ENCODE measurements around the gene CD22. TPM values are rescaled to one million over a fixed set of nuclear protein-coding genes. Genes with fewer than 3 reads are reported as not detected.

CD22 gene
- total RNA-seq, 3 donors from 2014 or later = 0.33 to 7.8 (median 4.8) TPM

DNA sequence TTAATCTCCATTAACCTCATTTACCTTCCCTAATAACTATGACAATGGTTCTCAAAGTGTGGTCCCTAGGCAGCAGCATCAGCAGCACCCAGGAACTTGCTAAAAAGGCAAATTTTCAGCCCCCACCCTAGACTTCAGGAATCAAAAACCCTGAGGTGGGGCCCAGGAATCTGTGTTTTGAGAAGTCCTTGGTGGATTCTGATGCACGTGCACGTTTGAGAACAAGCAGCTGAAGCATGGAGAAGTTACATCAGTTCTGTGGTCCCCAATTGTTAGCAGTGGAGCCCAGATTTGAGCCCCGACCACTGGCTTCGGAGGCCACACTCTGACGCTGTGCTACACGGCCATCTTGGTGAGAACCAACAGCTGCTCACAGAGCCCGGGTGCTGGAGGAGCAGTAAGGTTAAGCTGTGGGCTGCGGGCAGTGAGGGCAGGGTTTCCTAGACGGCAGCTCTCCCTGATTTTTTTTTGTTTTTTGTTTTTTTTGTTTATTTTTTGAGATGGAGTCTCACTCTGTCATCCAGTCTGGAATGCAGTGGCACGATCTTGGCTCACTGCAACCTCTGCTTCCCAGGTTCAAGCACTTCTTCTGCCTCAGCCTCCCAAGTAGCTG lies 14.0 kb upstream of the CD22 start:
- TF ChIP-seq CTCF (IDR thresholded peaks at IDR 0.05) = no peak
- no peak for TF ChIP-seq POLR2AphosphoS5 (IDR thresholded peaks at IDR 0.05)
- no peak for TF ChIP-seq POLR2A (IDR thresholded peaks at IDR 0.05)
- Histone ChIP-seq H3K4me1 (no peaks in the 10 kb centered on the region), H3K27me3 (no peaks in the 10 kb centered on the region), H3K27ac (no peak overlapping the region), H3K4me3 (no peak overlapping the region), H3K36me3 (no peaks in the 10 kb centered on the region), H3K9me3 (no peaks in the 10 kb centered on the region)
- no peak for DNase-seq (ENCODE audit: low spot score in 2 of 2)
- intact Hi-C loops (cut with DNase I; ENCODE audit: low total_unique reads) = loop anchor here (5.0 kb wide), 1 partner anchor 813 kb away; no protein-coding TSS in a partner anchor

- H3K27ac ChIP-seq = no peak overlapping the region
- no peaks in the 10 kb centered on the region for H3K4me1 ChIP-seq
- intact Hi-C loops (cut with DNase I; ENCODE audit: low total_unique reads) = loop anchor here (5.0 kb wide), 1 partner anchor 814 kb away; no protein-coding TSS in a partner anchor
- no peaks in the 10 kb centered on the region for H3K9me3 ChIP-seq
- H3K4me3 ChIP-seq = no peak overlapping the region
- H3K27me3 ChIP-seq = no peaks in the 10 kb centered on the region
- H3K36me3 ChIP-seq = no peaks in the 10 kb centered on the region
- TF ChIP-seq CTCF (IDR thresholded peaks at IDR 0.05) (no peak), POLR2A (IDR thresholded peaks at IDR 0.05) (no peak), POLR2AphosphoS5 (IDR thresholded peaks at IDR 0.05) (no peak)
- no peak for DNase-seq (ENCODE audit: low spot score in 2 of 2)
Observed at GRCh38 chr19:35315883-35316282, 13.1 kb upstream of the CD22 start.

DNA sequence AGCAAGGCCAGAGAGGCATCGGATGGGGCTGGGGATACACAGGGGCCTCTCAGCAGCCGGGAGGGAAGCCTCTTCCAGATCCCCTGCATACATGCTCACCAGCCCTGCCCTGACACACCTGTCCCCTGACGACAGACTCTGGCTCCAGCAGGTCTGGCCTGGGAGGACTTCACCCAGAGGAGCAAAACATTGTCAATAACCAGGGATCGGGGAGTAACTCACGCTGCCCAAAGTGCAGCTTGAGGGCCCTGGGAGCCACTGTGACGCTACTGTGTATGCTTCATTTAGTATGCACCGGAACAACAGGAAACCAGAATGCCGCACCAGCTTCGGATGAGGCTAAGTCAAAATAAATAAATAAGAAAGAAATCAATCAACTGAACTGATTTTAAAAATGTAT lies 12.4 kb upstream of the CD22 start:
- Histone ChIP-seq H3K36me3 (no peaks in the 10 kb centered on the region), H3K27ac (no peak overlapping the region), H3K9me3 (no peaks in the 10 kb centered on the region), H3K4me1 (no peaks in the 10 kb centered on the region), H3K4me3 (no peak overlapping the region), H3K27me3 (no peaks in the 10 kb centered on the region)
- no peak for DNase-seq (ENCODE audit: low spot score in 2 of 2)
- intact Hi-C loops (cut with DNase I; ENCODE audit: low total_unique reads) = loop anchor here (5.0 kb wide), 1 partner anchor 814 kb away; no protein-coding TSS in a partner anchor
- TF ChIP-seq CTCF (IDR thresholded peaks at IDR 0.05) = no peak
- no peak for TF ChIP-seq POLR2AphosphoS5 (IDR thresholded peaks at IDR 0.05)
- no peak for TF ChIP-seq POLR2A (IDR thresholded peaks at IDR 0.05)

DNA sequence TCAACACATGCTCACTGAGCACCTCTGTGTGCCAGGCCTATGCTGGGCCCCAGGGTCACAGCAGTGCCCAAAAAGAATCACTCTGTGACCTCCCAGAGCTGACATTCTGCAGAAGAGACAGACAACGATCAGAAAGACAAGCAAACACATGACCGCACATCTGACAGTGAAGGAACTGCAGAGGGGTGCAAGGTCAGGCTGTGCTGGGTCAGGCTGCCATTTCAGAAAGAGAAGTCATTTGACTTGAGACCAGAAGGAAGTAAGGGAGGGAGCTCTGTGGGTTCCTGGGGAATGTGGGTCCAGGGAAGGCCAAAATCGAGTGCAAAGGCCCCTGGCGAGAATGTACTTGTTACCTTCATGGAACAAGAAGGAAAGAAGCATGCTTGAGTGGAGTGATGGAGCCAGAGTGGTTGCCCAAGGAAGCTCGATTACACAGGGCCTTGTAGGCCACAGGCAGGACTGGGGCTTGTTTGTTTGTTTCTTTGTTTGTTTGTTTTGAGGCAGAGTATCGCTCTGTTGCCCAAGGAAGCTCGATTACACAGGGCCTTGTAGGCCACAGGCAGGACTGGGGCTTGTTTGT lies 11.4 kb upstream of the CD22 start:
- Histone ChIP-seq H3K9me3 (peaks cover 0 to 5% of the 10 kb centered on the region in 2 donors), H3K36me3 (no peaks in the 10 kb centered on the region), H3K4me3 (no peak overlapping the region), H3K27me3 (no peaks in the 10 kb centered on the region), H3K27ac (peak overlapping the region; percentile 0 to 66), H3K4me1 (no peaks in the 10 kb centered on the region)
- intact Hi-C loops (cut with DNase I; ENCODE audit: low total_unique reads) = loop anchor here (5.0 kb wide), 1 partner anchor 815 kb away; no protein-coding TSS in a partner anchor
- TF ChIP-seq CTCF (IDR thresholded peaks at IDR 0.05) = no peak
- no peak for TF ChIP-seq POLR2A (IDR thresholded peaks at IDR 0.05)
- no peak for DNase-seq (ENCODE audit: low spot score in 2 of 2)

DNA sequence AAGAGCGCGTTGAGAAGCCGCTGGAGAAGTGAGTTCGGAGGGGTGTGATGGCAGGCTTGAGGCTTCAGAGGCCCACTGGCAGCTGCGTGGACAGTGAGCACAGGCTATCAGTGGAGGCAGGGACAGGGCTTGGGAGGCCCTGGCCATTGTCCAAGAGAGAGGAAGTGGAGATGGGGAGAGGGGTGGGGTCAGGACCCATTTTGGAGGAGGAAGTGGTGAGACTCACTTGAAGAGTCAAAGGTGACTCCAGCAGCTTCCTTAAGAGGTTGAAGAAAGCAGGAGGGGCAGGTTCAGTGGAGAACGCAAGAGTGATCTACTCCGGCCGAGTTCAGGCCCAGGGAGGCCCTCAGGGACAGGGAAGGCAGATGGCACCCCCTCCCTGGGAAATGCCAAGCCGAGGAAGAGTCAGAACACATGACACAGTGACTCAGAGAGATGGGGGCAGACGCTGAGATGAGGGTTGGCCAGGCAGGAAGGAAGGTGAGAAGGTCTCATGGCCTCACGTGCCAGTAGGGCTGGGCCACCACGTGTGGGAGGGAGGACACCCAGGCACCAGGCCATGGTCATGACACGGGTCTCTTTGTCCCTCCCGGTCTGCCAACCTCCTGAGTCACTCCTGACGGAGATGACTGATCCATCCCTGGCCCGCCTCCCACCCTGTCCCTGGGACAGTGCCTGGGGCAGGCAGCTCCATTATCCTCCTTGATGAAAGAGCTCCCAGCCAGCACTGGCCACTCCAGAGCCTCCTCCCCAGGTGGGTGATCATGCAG lies 10.1 kb upstream of the CD22 start:
- no peaks in the 10 kb centered on the region for H3K36me3 ChIP-seq
- H3K27me3 ChIP-seq = no peaks in the 10 kb centered on the region
- H3K9me3 ChIP-seq = peaks cover 0 to 5% of the 10 kb centered on the region in 2 donors
- intact Hi-C loops (cut with DNase I; ENCODE audit: low total_unique reads) = loop anchor here (5.0 kb wide), 1 partner anchor 817 kb away; no protein-coding TSS in a partner anchor
- TF ChIP-seq POLR2AphosphoS5 (IDR thresholded peaks at IDR 0.05) = peak; percentile 44 to 69 (median 47)
- TF ChIP-seq POLR2A (IDR thresholded peaks at IDR 0.05) = no peak
- H3K27ac ChIP-seq = peak overlapping the region; percentile 61 to 83
- DNase-seq (ENCODE audit: low spot score in 2 of 2) = peak; percentile 83 to 85
- no peak overlapping the region for H3K4me3 ChIP-seq
- H3K4me1 ChIP-seq = no peaks in the 10 kb centered on the region

Data from breast epithelium (tissue), 4 donors.